DOHH2 (cell line): ENCODE measurements around the gene STN1.

Source experiments
- H3F3A ChIP-seq: fragments of 200-600 bp; sonication (generic), shearing (Covaris generic); 2 replicates; pipeline ENCODE4 v1.6.0; 2016; ENCODE audit warnings: antibody characterized with exemption, mild to moderate bottlenecking; ENCODE audit not compliant: control insufficient read depth, insufficient read depth
- H3K27ac ChIP-seq: fragments of 200-600 bp; sonication (generic); 2 replicates; pipeline ENCODE4 v1.5.1; 2014; ENCODE audit warnings: low read depth, mild to moderate bottlenecking, low read length, moderate library complexity
- H3K27me3 ChIP-seq: fragments of 200-600 bp; sonication (generic); 2 replicates; pipeline ENCODE4 v1.6.1; 2014; ENCODE audit warnings: mild to moderate bottlenecking, low read length, mixed read lengths; ENCODE audit not compliant: control insufficient read depth
- H3K36me3 ChIP-seq: fragments of 200-600 bp; sonication (generic); 2 replicates; pipeline ENCODE4 v1.6.1; 2014; ENCODE audit warnings: mild to moderate bottlenecking, low read length, moderate library complexity, mixed read lengths; ENCODE audit not compliant: control insufficient read depth
- H3K4me1 ChIP-seq: fragments of 200-600 bp; sonication (generic); 2 replicates; pipeline ENCODE4 v1.6.1; 2014; ENCODE audit warnings: mild to moderate bottlenecking, low read length, mixed read lengths; ENCODE audit not compliant: control insufficient read depth
- H3K4me2 ChIP-seq: fragments of 200-600 bp; sonication (generic); 2 replicates; pipeline ENCODE4 v1.6.0; 2014; ENCODE audit warnings: mild to moderate bottlenecking, low read length, moderate library complexity
- H3K4me3 ChIP-seq: fragments of 200-600 bp; sonication (generic); 2 replicates; pipeline ENCODE4 v1.5.1; 2014; ENCODE audit warnings: mild to moderate bottlenecking, low read length, mixed read lengths
- H3K79me2 ChIP-seq: fragments of 200-600 bp; sonication (generic); 2 replicates; pipeline ENCODE4 v1.6.1; 2014; ENCODE audit warnings: mild to moderate bottlenecking, low read length, mixed read lengths; ENCODE audit not compliant: control insufficient read depth
- H3K9me2 ChIP-seq: fragments of 200-600 bp; sonication (generic); replicated peaks from 2 replicates; pipeline ENCODE4 v1.6.1; 2014; ENCODE audit warnings: mild to moderate bottlenecking, low read length, mixed read lengths; ENCODE audit not compliant: control insufficient read depth
- H3K9me3 ChIP-seq: fragments of 200-600 bp; sonication (generic); 2 replicates; pipeline ENCODE4 v1.6.1; 2014; ENCODE audit warnings: antibody characterized with exemption, low read length, mixed read lengths; ENCODE audit not compliant: control insufficient read depth, insufficient read depth
- H4K20me1 ChIP-seq: fragments of 200-600 bp; sonication (generic); 2 replicates; pipeline ENCODE4 v1.6.0; 2014; ENCODE audit warnings: low read depth, mild to moderate bottlenecking, antibody characterized with exemption, low read length, moderate library complexity; ENCODE audit not compliant: control insufficient read depth, insufficient read depth
- CTCF ChIP-seq: fragments of 200-600 bp; sonication (generic); IDR thresholded peaks from one replicate; pipeline ENCODE4 v1.5.1; 2014; ENCODE audit warnings: antibody characterized with exemption, mild to moderate bottlenecking, low read depth, low read length; ENCODE audit not compliant: poor library complexity, severe bottlenecking
- EZH2phosphoT487 ChIP-seq: fragments of 200-600 bp; sonication (generic); IDR thresholded peaks from 2 replicates; pipeline ENCODE4 v1.6.1; 2017; ENCODE audit warnings: borderline replicate concordance, mild to moderate bottlenecking, antibody characterized with exemption, low read length, moderate library complexity, mixed read lengths

Gene STN1

GRCh38 chr10:103852189-103852711 is 65.7 kb downstream of the STN1 start:
- Histone ChIP-seq H3K27ac (no peak overlapping the region), H3K4me2 (no peak overlapping the region), H3F3A (no peaks in the 10 kb centered on the region), H3K9me2 (no peaks in the 10 kb centered on the region), H3K4me3 (no peak overlapping the region), H3K36me3 (no peaks in the 10 kb centered on the region), H4K20me1 (no peaks in the 10 kb centered on the region), H3K27me3 (peaks cover 15% of the 10 kb centered on the region), H3K4me1 (no peaks in the 10 kb centered on the region), H3K79me2 (no peaks in the 10 kb centered on the region), H3K9me3 (no peaks in the 10 kb centered on the region)
- TF ChIP-seq CTCF (no peak), EZH2phosphoT487 (no peak)

DNA sequence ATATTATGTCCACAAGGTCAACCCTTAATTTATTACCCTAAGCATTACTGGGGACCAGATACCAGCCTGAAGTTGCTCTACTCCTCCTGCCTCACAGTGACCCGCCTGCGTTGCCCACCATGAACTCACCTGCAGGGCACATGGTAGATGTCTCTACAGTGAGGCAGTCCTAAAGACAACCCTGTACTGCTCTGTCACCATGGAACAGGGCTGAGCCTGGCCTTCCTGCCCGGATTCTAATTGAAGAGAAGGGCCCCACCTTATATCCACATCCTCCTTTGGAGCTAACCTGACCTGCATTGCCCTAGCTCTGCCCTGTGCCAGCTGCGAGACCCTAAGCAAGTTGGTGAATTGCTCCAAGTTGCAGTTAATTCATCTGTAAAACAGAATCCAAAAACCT is 66.7 kb downstream of the STN1 start:
- H3K9me3 ChIP-seq, result no peaks in the 10 kb centered on the region
- no peak overlapping the region for H3K4me3 ChIP-seq
- no peaks in the 10 kb centered on the region for H3F3A ChIP-seq
- no peak overlapping the region for H3K4me2 ChIP-seq
- peaks cover 15% of the 10 kb centered on the region for H3K27me3 ChIP-seq
- no peak overlapping the region for H3K27ac ChIP-seq
- H3K9me2 ChIP-seq, result no peaks in the 10 kb centered on the region
- H3K4me1 ChIP-seq, result peaks cover 3% of the 10 kb centered on the region
- TF ChIP-seq EZH2phosphoT487, result no peak
- no peak for TF ChIP-seq CTCF
- no peaks in the 10 kb centered on the region for H3K36me3 ChIP-seq
- no peaks in the 10 kb centered on the region for H4K20me1 ChIP-seq
- H3K79me2 ChIP-seq, result no peaks in the 10 kb centered on the region

GRCh38 chr10:103850572-103850895 is 67.5 kb downstream of the STN1 start:
- no peaks in the 10 kb centered on the region for H4K20me1 ChIP-seq
- H3K9me2 ChIP-seq, result no peaks in the 10 kb centered on the region
- H3K4me2 ChIP-seq, result no peak overlapping the region
- H3K4me1 ChIP-seq, result peaks cover 10% of the 10 kb centered on the region
- peaks cover 15% of the 10 kb centered on the region for H3K27me3 ChIP-seq
- H3K4me3 ChIP-seq, result no peak overlapping the region
- H3K9me3 ChIP-seq, result no peaks in the 10 kb centered on the region
- H3K79me2 ChIP-seq, result no peaks in the 10 kb centered on the region
- H3F3A ChIP-seq, result no peaks in the 10 kb centered on the region
- no peaks in the 10 kb centered on the region for H3K36me3 ChIP-seq
- no peak for TF ChIP-seq EZH2phosphoT487
- TF ChIP-seq CTCF, result no peak
- no peak overlapping the region for H3K27ac ChIP-seq
